ENCODE results near the gene ANGPTL8.
A peak's percentile ranks its signal among the peaks of the same experiment; 100 is the strongest.

DNA sequence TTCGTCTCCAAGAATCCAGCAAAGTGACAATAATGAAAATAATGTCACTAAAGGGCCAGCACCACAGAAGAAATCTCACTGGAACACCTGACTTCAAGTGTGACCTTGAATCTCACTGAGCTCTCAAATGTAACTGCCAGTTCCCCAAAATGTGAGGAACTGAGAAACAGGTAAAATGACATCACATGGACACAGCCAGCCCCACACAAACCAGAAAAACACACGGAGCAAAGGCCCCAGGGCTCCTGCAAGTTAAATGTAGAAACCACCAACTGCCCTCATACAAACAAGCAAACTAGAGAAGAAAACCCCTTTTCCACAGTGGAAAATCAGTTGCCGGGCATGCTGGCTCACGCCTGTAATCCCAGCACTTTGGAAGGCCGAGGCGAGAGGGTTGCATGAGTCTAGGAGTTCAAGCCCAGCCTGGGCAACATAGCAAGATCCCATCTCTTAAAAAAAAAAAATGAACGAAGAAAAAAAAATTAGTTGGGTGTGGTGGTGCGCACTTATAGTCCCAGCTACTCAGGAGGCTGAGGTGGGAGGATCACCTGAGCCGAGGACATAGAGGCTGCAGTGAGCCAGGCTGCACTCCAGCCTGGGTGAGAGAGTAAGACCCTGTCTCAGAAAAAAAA is 33.4 kb upstream of the ANGPTL8 start:
- TF ChIP-seq POLR2AphosphoS5 (IDR thresholded peaks at IDR 0.05; ENCODE audit: low read length) (no peak), HDAC2 (IDR thresholded peaks at IDR 0.05) (no peak), POLR2A (IDR thresholded peaks at IDR 0.05; ENCODE audit: low read depth, low read length) (no peak), SMARCA5 (IDR thresholded peaks at IDR 0.05) (peak; percentile 80), SUPT20H (IDR thresholded peaks at IDR 0.05; ENCODE audit: borderline replicate concordance, control insufficient read depth, low read depth, low read length) (no peak), CBX3 (IDR thresholded peaks at IDR 0.05; ENCODE audit: borderline replicate concordance, low read depth) (no peak), ESRRA (IDR thresholded peaks at IDR 0.05; ENCODE audit: low read length) (peak; percentile 95), EZH2 (IDR thresholded peaks at IDR 0.05; ENCODE audit: borderline replicate concordance, control insufficient read depth, low read depth, low read length) (no peak), SREBF2 (IDR thresholded peaks at IDR 0.05; ENCODE audit: low read length) (no peak), ELK1 (IDR thresholded peaks at IDR 0.05; ENCODE audit: low read depth, low read length) (no peak), PRDM15 (CRISPR knock-in tag; IDR thresholded peaks at IDR 0.05) (no peak), CREM (IDR thresholded peaks at IDR 0.05; ENCODE audit: low read depth) (peak; percentile 77)
- TF ChIP-seq, protein P1, sequence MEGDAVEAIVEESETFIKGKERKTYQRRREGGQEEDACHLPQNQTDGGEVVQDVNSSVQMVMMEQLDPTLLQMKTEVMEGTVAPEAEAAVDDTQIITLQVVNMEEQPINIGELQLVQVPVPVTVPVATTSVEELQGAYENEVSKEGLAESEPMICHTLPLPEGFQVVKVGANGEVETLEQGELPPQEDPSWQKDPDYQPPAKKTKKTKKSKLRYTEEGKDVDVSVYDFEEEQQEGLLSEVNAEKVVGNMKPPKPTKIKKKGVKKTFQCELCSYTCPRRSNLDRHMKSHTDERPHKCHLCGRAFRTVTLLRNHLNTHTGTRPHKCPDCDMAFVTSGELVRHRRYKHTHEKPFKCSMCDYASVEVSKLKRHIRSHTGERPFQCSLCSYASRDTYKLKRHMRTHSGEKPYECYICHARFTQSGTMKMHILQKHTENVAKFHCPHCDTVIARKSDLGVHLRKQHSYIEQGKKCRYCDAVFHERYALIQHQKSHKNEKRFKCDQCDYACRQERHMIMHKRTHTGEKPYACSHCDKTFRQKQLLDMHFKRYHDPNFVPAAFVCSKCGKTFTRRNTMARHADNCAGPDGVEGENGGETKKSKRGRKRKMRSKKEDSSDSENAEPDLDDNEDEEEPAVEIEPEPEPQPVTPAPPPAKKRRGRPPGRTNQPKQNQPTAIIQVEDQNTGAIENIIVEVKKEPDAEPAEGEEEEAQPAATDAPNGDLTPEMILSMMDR (IDR thresholded peaks at IDR 0.05 in 2 of 3, conservative IDR thresholded peaks at IDR 0.05 in 1 of 3; ENCODE audit: control insufficient read depth in 2 of 3, extremely low read depth in 1 of 3, insufficient read depth in 1 of 3, low read depth in 3 of 3, low read length in 3 of 3), result no peak

All from GM12878 (cell line).